Kidney (tissue), 14 donors: Measurements from ENCODE around the gene RHOV. TPM values are rescaled to one million over a fixed set of nuclear protein-coding genes. Genes with fewer than 3 reads are reported as not detected.

ENCODE experiments used
- DNase-seq, 5 donors: peaks; one replicate each; pipeline ENCODE4 v3.0.0-alpha.2; 2013 to 2020
- FAIRE-seq: peaks from 2 replicates; lab custom pipeline; 2012; peaks lifted over from hg19 to GRCh38; lab: Jason Lieb, UNC
- H3K27ac ChIP-seq, 2 donors: one replicate each; pipeline ENCODE4 v1.7.0; 2013; ENCODE audit warnings: low read depth in 2 of 2, low read length in 2 of 2, inconsistent platforms in 1 of 2
- H3K27me3 ChIP-seq: one replicate; pipeline ENCODE4 v1.7.1; 2013; ENCODE audit warnings: low read length, inconsistent platforms; ENCODE audit not compliant: control insufficient read depth, insufficient read depth
- H3K36me3 ChIP-seq, 3 donors: one replicate each; pipeline versions ENCODE4 v1.7.0 to v1.7.1; 2013; ENCODE audit warnings: low read length in 3 of 3, control low read depth in 1 of 3, inconsistent platforms in 1 of 3; ENCODE audit not compliant: insufficient read depth in 3 of 3, control insufficient read depth in 2 of 3
- H3K4me1 ChIP-seq, 3 donors: one replicate each; pipeline versions ENCODE4 v1.7.0 to v1.7.1; 2013; ENCODE audit warnings: low read length in 3 of 3, inconsistent platforms in 1 of 3, low read depth in 1 of 3; ENCODE audit not compliant: control insufficient read depth in 2 of 3, insufficient read depth in 2 of 3
- H3K4me3 ChIP-seq, 3 donors: one replicate each; pipeline versions ENCODE4 v1.7.0 to v1.8.1; 2013; ENCODE audit warnings: low read length in 3 of 3, control low read depth in 1 of 3, inconsistent platforms in 1 of 3
- H3K9ac ChIP-seq, 3 donors: one replicate each; pipeline versions ENCODE4 v1.7.0 to v1.7.1; 2013; ENCODE audit warnings: low read length in 3 of 3, control low read depth in 1 of 3, inconsistent platforms in 1 of 3
- H3K9me3 ChIP-seq, 3 donors: one replicate each; pipeline versions ENCODE4 v1.7.0 to v1.7.1; 2013; ENCODE audit warnings: low read length in 3 of 3, control low read depth in 1 of 3, inconsistent platforms in 1 of 3; ENCODE audit not compliant: control insufficient read depth in 2 of 3, insufficient read depth in 1 of 3
- CTCF ChIP-seq: IDR thresholded peaks from 3 replicates; pipeline ENCODE4 v1.5.1; 2012; ENCODE audit warnings: mild to moderate bottlenecking, moderate library complexity, borderline replicate concordance; ENCODE audit not compliant: insufficient read depth; ENCODE audit errors: extremely low read depth
- intact Hi-C: fragments of 100-400 bp; cut with DNase I; formaldehyde crosslinking; loops from one replicate; pipeline ENCODE4 v1.11.1; 2022
- polyA plus RNA-seq: library from polyadenylated mRNA; stranded (reverse); fragments of 350-450 nt; fragmentation: Illumina TruSeq; extraction: RNeasy Lipid Tissue Mini Kit (QIAGEN cat#74804); gene quantifications from one replicate; pipeline ENCODE4 v1.2.3, GENCODE V29; 2014; ENCODE audit warnings: low read depth, low replicate concordance; ENCODE audit not compliant: insufficient read depth
- total RNA-seq: library from RNA; stranded (reverse); fragmentation: NEBNext Ultra II Directional; extraction: Animal tissue kit (Norgen Biotek cat#: 25700); gene quantifications from one replicate; pipeline ENCODE4 v1.2.1, GENCODE V29; 2021
- donor health status: control.
- donor health status: control.
- donor health status: control.
- donor health status: control.
- donor health status: control.
- donor health status: DM: yes; HTN: yes; CAD: no.
- donor health status: Normal renal cell carcinoma (clear cell type).

RHOV gene
- total and polyA plus RNA-seq, 2 donors from 2014 or later = 3.0 to 4.6 TPM

- Histone ChIP-seq H3K4me1 (peaks cover 0 to 15% (median 9%) of the 10 kb centered on the region in 3 donors), H3K9me3 (no peaks in the 10 kb centered on the region), H3K36me3 (no peaks in the 10 kb centered on the region), H3K27ac (no peak overlapping the region), H3K4me3 (peak overlapping the region in 1 of 3 donors; percentile 13), H3K27me3 (no peaks in the 10 kb centered on the region), H3K9ac (no peak overlapping the region)
- TF ChIP-seq CTCF = no peak
- FAIRE-seq (no peak), DNase-seq (no peak)
- intact Hi-C loops = no loop called here
Observed at GRCh38 chr15:40914013-40914412, 40.0 kb upstream of the RHOV start.

- no peak for TF ChIP-seq CTCF
- H3K9me3 ChIP-seq = no peaks in the 10 kb centered on the region
- H3K4me1 ChIP-seq = peaks cover 0 to 19% (median 9%) of the 10 kb centered on the region in 3 donors
- intact Hi-C loops = no loop called here
- DNase-seq = no peak
- H3K9ac ChIP-seq = no peak overlapping the region
- H3K27ac ChIP-seq = no peak overlapping the region
- FAIRE-seq = no peak
- H3K27me3 ChIP-seq = no peaks in the 10 kb centered on the region
- H3K36me3 ChIP-seq = no peaks in the 10 kb centered on the region
- no peak overlapping the region for H3K4me3 ChIP-seq
Observed at GRCh38 chr15:40912478-40912877, 38.4 kb upstream of the RHOV start.

GRCh38 chr15:40911693-40912092 lies 37.7 kb upstream of the RHOV start:
- no peak for FAIRE-seq

More at GRCh38 chr15:40911693-40912092, 37.7 kb upstream of the RHOV start:
- intact Hi-C loops = no loop called here
- no peaks in the 10 kb centered on the region for H3K36me3 ChIP-seq
- H3K27me3 ChIP-seq = no peaks in the 10 kb centered on the region
- H3K4me1 ChIP-seq = peaks cover 0 to 23% (median 9%) of the 10 kb centered on the region in 3 donors
- H3K9me3 ChIP-seq = no peaks in the 10 kb centered on the region
- H3K9ac ChIP-seq = no peak overlapping the region
- no peak for DNase-seq
- no peak overlapping the region for H3K27ac ChIP-seq
- TF ChIP-seq CTCF = no peak
- H3K4me3 ChIP-seq = no peak overlapping the region
